GM21717 (cell line): ENCODE measurements around the gene IPO7.

Experiments
- ATAC-seq: cut with Tn5 transposase; IDR thresholded peaks from one replicate; pipeline ENCODE4 v1.9.1; 2021; ENCODE audit warnings: mild to moderate bottlenecking, moderate library complexity; ENCODE audit not compliant: unreplicated experiment

The IPO7 gene

DNA sequence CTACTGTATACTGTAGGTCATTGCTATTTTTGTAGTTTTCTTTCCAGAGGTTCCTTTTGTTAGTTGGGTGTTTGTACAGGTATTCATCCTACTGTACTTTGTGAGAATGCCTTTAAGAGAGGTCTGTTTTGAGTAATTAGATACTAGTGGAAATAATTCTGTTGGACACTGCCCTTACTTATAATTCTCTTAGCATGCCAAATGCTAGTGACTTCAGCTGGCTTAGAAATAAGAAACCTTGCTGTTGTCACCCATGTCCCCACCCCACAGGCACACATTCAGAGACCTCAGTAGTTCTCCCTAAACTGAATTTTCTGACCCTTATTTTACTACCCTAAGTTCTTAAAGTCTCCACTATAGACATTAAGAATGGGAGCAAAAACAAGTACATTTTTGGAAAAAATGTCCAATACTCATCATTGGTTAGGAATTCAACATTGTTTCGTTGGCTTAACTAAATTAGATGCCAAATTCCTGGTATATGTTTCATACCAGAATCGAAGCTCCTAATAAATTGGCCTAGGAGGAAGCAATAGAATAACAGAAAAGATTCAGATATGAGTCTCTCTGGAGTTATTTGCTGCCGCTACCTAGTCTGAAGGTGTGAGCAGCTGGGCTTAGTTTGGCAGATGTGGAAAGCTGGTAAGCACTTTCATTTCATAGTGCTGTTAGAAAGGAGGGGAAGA is 104.8 kb downstream of the IPO7 start:
- ATAC-seq: no peak

GRCh38 chr11:9490376-9490775 is 105.9 kb downstream of the IPO7 start:
- ATAC-seq: no peak

DNA sequence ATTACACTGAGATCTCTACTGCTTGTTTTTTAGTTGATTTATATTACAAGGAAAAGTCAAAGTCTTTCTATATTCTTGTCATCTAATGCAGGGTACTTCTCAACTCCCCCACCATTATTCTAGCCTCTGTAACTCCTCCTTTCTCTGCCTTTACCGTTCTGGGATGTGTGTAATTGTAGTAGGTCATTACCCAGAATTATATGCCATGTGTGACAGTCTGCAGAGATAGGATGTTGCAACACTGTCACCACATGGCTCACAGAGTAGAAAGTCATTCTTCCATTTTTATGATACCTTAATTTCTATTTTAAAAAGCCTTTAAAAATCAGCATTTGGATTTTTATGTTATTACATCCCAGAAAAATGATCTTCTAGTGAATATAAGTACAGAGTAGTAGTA is 109.0 kb downstream of the IPO7 start:
- no peak for ATAC-seq

GRCh38 chr11:9494316-9494715 is 109.9 kb downstream of the IPO7 start:
- ATAC-seq: no peak

DNA sequence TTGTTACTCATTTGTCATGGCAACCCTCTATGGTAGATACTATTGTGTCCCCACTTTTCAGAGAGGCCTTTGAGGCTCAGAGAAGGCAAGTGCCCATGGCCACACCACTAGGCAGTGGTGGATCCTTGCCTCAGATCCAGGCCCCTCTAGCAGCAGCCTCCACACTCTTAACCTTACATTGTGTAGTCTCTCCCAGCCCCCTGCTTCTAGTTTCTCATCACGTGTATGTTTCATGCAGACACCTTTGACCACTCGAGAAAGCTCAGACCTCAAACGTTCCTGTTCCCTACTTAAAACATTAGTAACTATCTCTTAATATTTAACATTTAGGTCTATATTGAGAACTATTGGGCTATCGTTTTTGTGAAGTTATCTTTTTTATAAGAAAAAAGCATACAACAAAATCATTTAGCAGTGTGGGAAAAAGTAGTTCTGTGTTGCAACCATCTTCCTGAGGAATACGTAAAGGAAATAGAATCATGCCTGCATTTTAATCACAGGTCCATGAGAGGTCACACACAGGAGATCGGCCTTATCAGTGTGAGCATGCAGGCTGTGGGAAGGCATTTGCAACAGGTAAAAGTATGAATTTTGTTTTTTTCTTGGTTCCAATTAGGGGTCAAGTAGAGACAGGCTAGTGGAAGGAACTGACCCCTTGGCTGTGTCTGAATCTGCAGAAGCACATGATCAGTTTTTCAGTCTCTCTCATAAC is 111.5 kb downstream of the IPO7 start:
- no peak for ATAC-seq
